Activated CD8-positive, alpha-beta T cell treated with anti-CD3 and anti-CD28 coated beads, Interleukin-2, amount 10 ng/mL, durations not matched to agents 7 days and 5 days (primary cell): ENCODE measurements around the gene DBNL. TPM values are rescaled to one million over a fixed set of nuclear protein-coding genes. Genes with fewer than 3 reads are reported as not detected.

Source experiments
- ATAC-seq: fragments of 150-1000 bp; cut with Tn5 transposase; one replicate; pipeline ENCODE4 v1.10.0; 2021; ENCODE audit warnings: moderate library complexity
- CTCF ChIA-PET: fragments of 350-600 bp; sonication (Branson Sonifier 250); formaldehyde crosslinking; loops from one replicate; lab custom pipeline; 2021; ENCODE audit warnings: antibody characterized with exemption; lab: Charles Lee
- POLR2A ChIA-PET: fragments of 350-600 bp; sonication (Branson Sonifier 250); formaldehyde crosslinking; loops from one replicate; lab custom pipeline; 2021; ENCODE audit warnings: antibody characterized with exemption; lab: Charles Lee
- DNase-seq: peaks from one replicate; pipeline ENCODE4 v3.0.0-alpha.2; 2020
- H3K27ac Mint-ChIP-seq: one replicate; pipeline ENCODE4 v1.8.0; 2021; ENCODE audit warnings: mild to moderate bottlenecking, mixed read lengths
- H3K27me3 Mint-ChIP-seq: one replicate; pipeline ENCODE4 v1.8.0; 2021; ENCODE audit warnings: low read depth, mixed read lengths
- H3K36me3 Mint-ChIP-seq: one replicate; pipeline ENCODE4 v1.8.0; 2021; ENCODE audit warnings: low read depth, mixed read lengths
- H3K4me1 Mint-ChIP-seq: one replicate; pipeline ENCODE4 v1.8.0; 2021; ENCODE audit warnings: low read depth, mixed read lengths
- H3K4me3 Mint-ChIP-seq: one replicate; pipeline ENCODE4 v1.8.0; 2021; ENCODE audit warnings: mild to moderate bottlenecking, mixed read lengths
- H3K9me3 Mint-ChIP-seq: one replicate; pipeline ENCODE4 v1.8.0; 2022; ENCODE audit warnings: mixed read lengths; ENCODE audit not compliant: insufficient read depth
- total RNA-seq, 2 experiments: library from RNA; stranded (reverse); gene quantifications; one replicate each; pipeline ENCODE4 v1.2.3, GENCODE V29; 2021

The DBNL gene
- total RNA-seq, 2 experiments from 2014 or later: 165 to 166 TPM

DNA sequence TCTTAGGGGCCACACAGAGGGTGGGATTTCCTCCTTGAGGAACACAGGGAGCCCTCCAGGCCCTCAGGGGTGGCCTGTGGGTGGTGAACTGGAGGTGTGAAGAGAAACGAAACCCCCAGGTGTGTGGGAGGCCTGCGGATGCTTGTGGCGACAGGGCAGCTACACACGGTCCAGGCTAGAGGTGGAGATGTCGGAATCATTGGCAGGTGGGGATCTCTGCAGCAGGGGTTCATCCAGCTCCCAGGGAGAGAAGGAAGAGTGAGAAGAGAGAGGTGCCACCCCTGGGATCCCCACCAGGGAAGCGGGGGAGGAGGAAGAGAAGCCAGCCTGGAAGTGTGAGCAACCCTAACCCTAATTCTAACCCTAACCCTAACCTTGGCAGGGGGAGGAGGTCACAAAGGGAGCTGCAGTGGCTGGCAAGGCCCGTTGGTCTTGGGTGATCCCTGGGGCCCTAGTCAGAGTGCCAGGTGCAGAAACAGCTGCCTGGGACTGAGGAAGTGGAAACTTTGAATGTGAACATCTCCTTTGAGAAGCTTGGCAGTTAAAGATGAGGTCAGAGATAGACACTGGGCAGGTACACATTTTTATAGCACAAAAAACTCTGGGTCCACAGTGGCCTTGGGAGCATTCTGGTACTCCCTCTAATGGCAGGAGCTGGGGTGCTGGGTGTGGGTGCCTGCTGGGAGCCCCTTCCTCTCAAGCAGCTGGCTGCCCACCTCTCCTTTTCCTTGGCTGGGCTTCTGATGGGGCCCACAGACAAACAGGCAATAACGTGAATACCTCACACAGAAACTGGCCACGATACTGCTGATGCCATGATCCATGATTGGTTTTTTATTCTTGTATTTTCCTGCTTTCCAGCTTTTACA, 52.8 kb downstream of the DBNL start:
- ChIA-PET CTCF (interaction anchor here (0.8 to 2.9 kb wide), 8 partner anchors 8 to 104 kb away, joined by 3 to 18 read pairs (median 4); partner anchors contain the start of gene YKT6), POLR2A (interaction anchor here (0.8 to 2.6 kb wide), 6 partner anchors 9 to 53 kb away, joined by 4 to 9 read pairs (median 7); partner anchors contain the start of genes DBNL and POLD2)
- peak; percentile 74 for ATAC-seq
- Mint-ChIP-seq H3K36me3 (no peaks in the 10 kb centered on the region), H3K4me1 (peaks cover 32% of the 10 kb centered on the region), H3K9me3 (no peaks in the 10 kb centered on the region), H3K27ac (peak overlapping the region; percentile 81), H3K4me3 (no peak overlapping the region), H3K27me3 (peaks cover 3% of the 10 kb centered on the region)
- peak; percentile 57 for DNase-seq

DNA sequence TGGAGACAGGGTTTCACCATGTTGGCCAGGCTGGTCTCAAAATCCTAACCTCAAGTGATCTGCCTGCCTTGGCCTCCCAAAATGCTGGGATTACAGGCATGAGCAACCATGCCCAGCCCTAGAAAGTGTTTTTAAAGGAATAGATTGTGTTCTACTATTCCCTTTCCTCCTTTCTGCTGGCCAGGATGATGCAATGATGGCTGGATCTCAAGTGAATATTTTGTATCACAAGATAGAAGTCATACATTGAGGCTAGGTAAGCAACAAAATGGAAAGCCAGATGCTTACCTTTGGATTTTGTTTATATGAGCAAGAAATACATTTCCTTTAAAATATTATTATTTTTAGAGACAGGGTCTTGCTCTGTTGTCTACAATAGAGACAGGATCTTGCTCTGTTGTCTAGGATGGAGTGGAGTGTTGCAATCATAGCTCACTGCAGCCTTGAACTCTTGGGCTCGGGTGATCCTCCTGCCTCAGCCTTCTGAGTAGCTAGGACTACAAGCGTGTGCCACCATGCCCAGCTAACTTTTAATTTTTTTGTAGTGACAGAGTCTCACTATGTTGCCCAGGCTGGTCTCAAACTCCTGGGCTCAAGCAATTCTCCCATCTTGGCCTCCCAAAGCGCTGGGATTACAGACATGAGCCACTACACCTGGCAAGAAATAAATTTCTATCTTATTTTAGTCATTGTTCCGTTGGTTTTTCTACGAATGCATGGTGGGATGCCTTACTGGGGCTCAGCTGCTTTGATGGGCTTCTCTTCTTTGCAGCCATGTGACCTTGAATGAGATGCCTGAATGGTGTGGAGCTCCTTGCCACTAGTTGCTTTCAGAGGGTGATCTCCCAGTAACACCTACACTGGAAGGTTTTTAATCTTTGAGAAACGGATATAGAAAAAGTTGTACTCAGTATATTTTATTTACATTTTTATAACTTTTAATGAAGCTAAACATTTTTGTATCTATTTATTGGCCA, 53.9 kb downstream of the DBNL start:
- DNase-seq (peak; percentile 38), ATAC-seq (peak; percentile 49)
- H3K27ac Mint-ChIP-seq: peak overlapping the region; percentile 81
- ChIA-PET CTCF (interaction anchor here (0.8 to 2.9 kb wide), 13 partner anchors 7 to 103 kb away, joined by 3 to 18 read pairs (median 4); partner anchors contain the start of gene YKT6), POLR2A (interaction anchor here (0.8 to 2.6 kb wide), 5 partner anchors 17 to 51 kb away, joined by 4 to 9 read pairs (median 6); partner anchors contain the start of gene POLD2)
- H3K4me3 Mint-ChIP-seq: no peak overlapping the region
- H3K9me3 Mint-ChIP-seq: no peaks in the 10 kb centered on the region
- H3K27me3 Mint-ChIP-seq: peaks cover 8% of the 10 kb centered on the region
- no peaks in the 10 kb centered on the region for H3K36me3 Mint-ChIP-seq
- H3K4me1 Mint-ChIP-seq: peaks cover 28% of the 10 kb centered on the region

DNA sequence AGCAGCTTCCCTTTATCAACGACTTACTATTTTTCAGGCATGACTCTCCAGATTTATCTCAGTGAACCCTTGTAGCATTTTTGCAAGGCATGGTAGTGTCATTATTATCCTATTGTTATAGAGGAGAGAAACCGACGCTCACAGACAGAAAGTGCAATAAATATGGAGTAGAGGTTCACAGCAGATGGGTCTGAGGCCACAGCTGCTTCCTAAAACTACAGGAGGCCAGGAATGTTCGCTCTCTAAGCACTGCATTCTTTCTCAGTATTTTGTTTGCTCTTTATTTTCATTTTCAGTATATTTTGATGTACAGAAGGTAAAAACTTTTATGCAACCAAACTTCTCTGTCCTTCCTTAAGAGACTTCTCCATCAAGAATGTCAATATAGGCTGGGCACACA, 55.2 kb downstream of the DBNL start:
- Mint-ChIP-seq H3K4me3 (no peak overlapping the region), H3K36me3 (no peaks in the 10 kb centered on the region), H3K27ac (no peak overlapping the region), H3K9me3 (no peaks in the 10 kb centered on the region), H3K4me1 (peaks cover 27% of the 10 kb centered on the region), H3K27me3 (peaks cover 10% of the 10 kb centered on the region)
- ATAC-seq: no peak
- CTCF ChIA-PET: interaction anchor here (1.5 to 2.9 kb wide), 3 partner anchors 10 to 19 kb away, joined by 5 to 18 read pairs (median 10); no protein-coding TSS in a partner anchor
- DNase-seq: no peak
- POLR2A ChIA-PET: no interaction called here

DNA sequence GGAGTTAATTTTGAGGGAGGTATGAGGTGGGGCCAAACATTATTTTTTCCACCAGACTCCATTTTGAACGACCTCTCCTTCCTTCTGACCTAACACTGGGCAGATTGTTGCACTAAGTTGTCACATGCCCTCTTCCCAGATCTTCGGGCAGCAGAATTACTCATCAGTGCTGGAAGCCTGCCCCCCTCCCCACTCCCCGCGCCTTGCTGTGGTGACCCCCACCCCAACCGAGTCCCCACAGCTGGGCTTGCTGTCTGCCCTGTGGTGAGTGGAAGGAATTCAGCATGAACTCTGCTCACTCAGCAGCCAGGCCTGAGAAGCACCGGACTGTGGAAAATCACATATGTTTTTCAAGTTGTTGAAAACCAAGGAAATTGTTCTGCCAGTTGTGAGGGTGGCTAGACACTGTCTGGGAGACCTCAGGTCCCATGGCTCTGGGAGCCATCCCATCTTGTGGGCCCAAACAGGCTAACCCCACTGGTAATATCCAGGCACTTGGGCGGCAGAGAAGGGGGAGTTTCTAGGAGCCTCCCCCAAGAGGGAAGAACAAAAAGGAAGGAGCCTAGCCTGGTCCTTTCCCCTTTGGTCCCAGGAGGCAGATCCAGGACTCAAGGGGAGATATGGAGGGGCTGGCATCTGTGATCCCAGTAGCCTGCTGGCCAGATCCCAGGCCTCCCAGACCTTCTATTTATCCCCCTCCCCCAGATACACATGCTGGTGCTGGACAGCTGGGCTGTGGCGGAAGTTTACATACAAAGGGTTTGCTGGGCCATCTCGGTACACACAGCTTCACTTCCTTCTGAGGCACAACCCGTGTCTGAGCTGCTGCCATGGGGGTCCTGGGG, 56.2 kb downstream of the DBNL start:
- Mint-ChIP-seq H3K27ac (no peak overlapping the region), H3K9me3 (no peaks in the 10 kb centered on the region), H3K4me3 (no peak overlapping the region), H3K4me1 (peaks cover 31% of the 10 kb centered on the region), H3K27me3 (peaks cover 14% of the 10 kb centered on the region), H3K36me3 (no peaks in the 10 kb centered on the region)
- ChIA-PET CTCF (no interaction called here), POLR2A (interaction anchor here (0.9 kb wide), 1 partner anchor 22 kb away, joined by 3 read pairs; the partner anchor contains the start of gene POLD2)
- DNase-seq (no peak), ATAC-seq (no peak)

DNA sequence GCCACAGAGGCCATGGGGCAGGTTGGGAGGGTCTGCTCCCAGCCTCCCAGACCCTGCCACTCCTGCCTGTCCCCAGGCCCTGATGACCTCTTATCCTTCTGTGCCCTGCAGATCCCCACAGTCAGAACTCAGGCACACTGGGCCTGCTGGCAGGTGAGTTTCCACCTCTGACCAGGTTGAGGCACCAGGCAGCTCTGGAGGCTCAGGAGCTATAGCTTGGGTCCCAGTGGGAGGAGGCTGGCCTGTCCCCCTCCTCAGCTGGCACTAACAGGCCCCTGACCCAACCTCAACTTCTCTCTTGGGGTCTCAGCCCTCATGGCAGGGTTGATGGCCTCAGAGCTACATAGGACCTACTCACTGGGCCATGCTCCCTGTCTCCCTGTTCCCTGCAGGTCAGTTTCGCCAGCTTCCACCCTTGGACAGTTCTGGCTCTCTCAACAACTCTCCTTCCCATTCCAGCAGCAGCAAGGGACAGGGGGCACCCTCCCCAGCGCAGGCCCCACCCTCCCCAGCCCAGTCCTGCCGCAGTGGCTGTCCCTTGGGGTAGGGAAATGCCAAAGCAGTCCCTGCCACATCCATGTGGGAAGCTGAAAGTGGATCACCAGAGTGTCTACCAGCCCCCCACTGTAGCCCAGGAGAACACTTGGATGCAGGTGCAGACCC, 56.9 kb downstream of the DBNL start:
- Mint-ChIP-seq H3K27ac (no peak overlapping the region), H3K4me3 (no peak overlapping the region), H3K36me3 (no peaks in the 10 kb centered on the region), H3K4me1 (peaks cover 34% of the 10 kb centered on the region), H3K9me3 (no peaks in the 10 kb centered on the region), H3K27me3 (peaks cover 16% of the 10 kb centered on the region)
- no peak for DNase-seq
- CTCF ChIA-PET: no interaction called here
- no peak for ATAC-seq
- POLR2A ChIA-PET: interaction anchor here (0.9 kb wide), 1 partner anchor 22 kb away, joined by 3 read pairs; the partner anchor contains the start of gene POLD2

DNA sequence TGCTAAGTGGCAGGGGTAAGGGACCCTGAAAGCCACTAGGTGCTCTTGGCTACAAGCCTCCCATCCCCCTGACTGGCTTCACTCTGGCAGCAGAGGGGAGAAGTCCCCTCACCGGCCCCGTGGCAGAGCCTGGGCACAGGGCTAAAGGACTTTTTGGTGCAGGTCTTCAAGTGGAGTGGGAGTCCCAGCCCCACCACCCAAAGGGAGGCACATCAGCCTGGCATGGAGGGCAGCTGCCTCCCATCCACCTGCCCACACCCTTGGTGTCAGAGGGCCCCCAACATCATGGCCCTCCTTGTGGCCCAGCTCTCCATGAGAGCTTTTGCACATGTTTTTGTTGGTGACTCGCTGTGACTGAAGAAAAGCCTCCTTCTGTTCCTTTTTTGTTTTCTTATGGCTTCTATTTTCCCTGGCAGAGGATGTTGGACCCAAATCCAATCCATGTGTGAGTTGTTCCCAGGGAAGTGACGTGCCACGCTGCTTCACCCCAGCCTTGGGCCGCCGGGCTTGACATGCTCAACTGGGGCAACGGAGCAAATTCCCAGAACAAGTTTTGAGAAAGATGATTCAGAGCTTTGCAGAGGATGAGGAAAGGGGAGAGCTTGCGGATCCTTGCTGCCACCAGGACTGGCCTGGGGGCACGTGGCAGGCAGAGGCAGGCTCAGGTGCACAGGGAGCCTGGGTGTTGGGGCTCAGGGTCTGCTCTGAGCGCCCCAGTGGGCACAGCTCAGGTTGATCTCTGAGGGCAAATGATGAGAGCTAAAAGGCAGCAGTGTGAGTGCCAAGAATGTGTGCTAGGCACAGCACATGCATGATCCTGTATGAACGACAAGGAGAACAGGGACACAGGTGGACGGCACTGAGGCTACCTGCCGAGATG, 57.7 kb downstream of the DBNL start:
- Mint-ChIP-seq H3K9me3 (no peaks in the 10 kb centered on the region), H3K4me1 (peaks cover 26% of the 10 kb centered on the region), H3K4me3 (no peak overlapping the region), H3K27me3 (peaks cover 16% of the 10 kb centered on the region), H3K27ac (peak overlapping the region; percentile 45), H3K36me3 (no peaks in the 10 kb centered on the region)
- ChIA-PET CTCF (no interaction called here), POLR2A (interaction anchor here (0.9 kb wide), 1 partner anchor 21 kb away, joined by 3 read pairs; the partner anchor contains the start of gene POLD2)
- DNase-seq (no peak), ATAC-seq (no peak)

DNA sequence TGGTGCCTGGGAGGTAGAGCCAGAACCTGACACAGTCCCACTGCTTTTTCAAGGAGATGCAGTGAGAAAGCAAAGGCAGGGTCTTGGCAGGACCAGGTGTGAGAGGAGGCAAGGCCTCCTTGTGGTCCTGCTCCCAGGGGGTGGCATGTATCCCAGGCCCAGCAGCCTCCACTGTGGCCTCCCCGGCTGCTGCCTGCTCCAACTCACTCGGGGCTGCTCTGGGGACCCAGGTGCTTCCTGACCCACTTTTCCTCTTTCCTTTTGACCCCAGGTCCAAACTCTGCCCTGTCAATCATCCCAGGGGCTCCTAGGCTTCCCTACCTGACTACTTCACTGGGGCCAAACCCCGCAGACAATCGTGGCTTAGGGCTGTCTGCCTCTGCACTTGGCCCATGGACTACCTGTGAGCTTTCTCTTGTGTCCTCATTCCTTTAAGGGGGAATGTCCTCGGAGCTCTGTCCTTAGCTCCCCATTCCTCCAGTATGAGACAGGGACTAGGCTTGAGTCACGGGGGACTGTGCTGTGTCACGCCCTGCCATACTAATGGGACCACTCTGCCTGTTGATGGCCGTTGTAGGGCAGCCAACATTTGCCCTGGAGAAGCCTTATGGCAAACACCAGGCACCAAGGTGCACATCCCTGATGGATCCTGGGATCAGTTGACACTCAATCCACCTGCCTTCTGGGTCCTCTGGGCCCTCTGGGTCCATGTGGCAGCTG, 58.5 kb downstream of the DBNL start:
- H3K4me3 Mint-ChIP-seq: peak overlapping the region; percentile 50
- DNase-seq (no peak), ATAC-seq (no peak)
- H3K4me1 Mint-ChIP-seq: peaks cover 18% of the 10 kb centered on the region
- POLR2A ChIA-PET: interaction anchor here (0.6 kb wide), 1 partner anchor 21 kb away, joined by 4 read pairs; no protein-coding TSS in a partner anchor
- peaks cover 16% of the 10 kb centered on the region for H3K27me3 Mint-ChIP-seq
- H3K36me3 Mint-ChIP-seq: no peaks in the 10 kb centered on the region
- peak overlapping the region; percentile 44 for H3K27ac Mint-ChIP-seq
- no peaks in the 10 kb centered on the region for H3K9me3 Mint-ChIP-seq
- CTCF ChIA-PET: no interaction called here

DNA sequence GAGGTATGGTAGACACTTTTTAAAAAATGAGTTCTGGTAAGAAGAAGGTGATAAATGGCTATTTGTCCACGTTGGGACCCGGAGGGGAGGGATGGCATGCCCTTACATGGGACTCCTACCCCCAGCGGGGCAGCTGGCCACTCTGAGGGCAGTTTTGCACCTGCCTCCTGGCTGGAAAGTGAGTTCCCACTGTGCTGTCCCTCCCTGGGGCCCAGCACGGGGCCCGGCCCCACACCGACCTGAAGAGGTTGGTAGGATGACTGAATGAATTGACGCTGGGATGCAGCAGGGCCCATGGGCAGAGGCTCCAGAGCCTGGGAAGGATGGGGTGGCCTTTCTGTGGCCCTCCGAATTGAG, 59.0 kb downstream of the DBNL start:
- Mint-ChIP-seq H3K27me3 (peaks cover 16% of the 10 kb centered on the region), H3K27ac (peak overlapping the region; percentile 44), H3K9me3 (no peaks in the 10 kb centered on the region), H3K4me3 (peak overlapping the region; percentile 50), H3K4me1 (peaks cover 13% of the 10 kb centered on the region), H3K36me3 (no peaks in the 10 kb centered on the region)
- CTCF ChIA-PET: no interaction called here
- DNase-seq (no peak), ATAC-seq (no peak)
- POLR2A ChIA-PET: interaction anchor here (0.6 kb wide), 1 partner anchor 20 kb away, joined by 4 read pairs; no protein-coding TSS in a partner anchor
